CD4-positive, alpha-beta memory T cell (primary cell): ENCODE data around the gene UIMC1. TPM values are rescaled to one million over a fixed set of nuclear protein-coding genes. Genes with fewer than 3 reads are reported as not detected.

ENCODE experiments used
- CTCF ChIA-PET: fragments of 350-600 bp; sonication (Branson Sonifier 250); formaldehyde crosslinking; loops from one replicate; lab custom pipeline; 2021; ENCODE audit warnings: inconsistent platforms; ENCODE audit not compliant: partially characterized antibody; lab: Charles Lee
- POLR2A ChIA-PET: fragments of 350-600 bp; sonication (Branson Sonifier 250); formaldehyde crosslinking; loops from one replicate; lab custom pipeline; 2021; ENCODE audit not compliant: partially characterized antibody; lab: Charles Lee
- DNase-seq, 5 donors: peaks; one replicate each; pipeline versions ENCODE4 v3.0.0 to v3.0.0-alpha.2; 2020 to 2022; ENCODE audit warnings: mixed read lengths in 1 of 5
- H3K27ac ChIP-seq: one replicate; pipeline ENCODE4 v1.7.0; 2013; ENCODE audit warnings: low read depth, low read length
- H3K27me3 ChIP-seq: 2 replicates; pipeline ENCODE4 v1.7.0; 2013; ENCODE audit warnings: mild to moderate bottlenecking, low read length, moderate library complexity; ENCODE audit not compliant: insufficient read depth
- H3K36me3 ChIP-seq: 2 replicates; pipeline ENCODE4 v1.7.0; 2013; ENCODE audit warnings: mild to moderate bottlenecking, low read length, moderate library complexity; ENCODE audit not compliant: insufficient read depth
- H3K4me1 ChIP-seq: 2 replicates; pipeline ENCODE4 v1.7.0; 2013; ENCODE audit warnings: mild to moderate bottlenecking, low read length, moderate library complexity; ENCODE audit not compliant: insufficient read depth
- H3K4me3 ChIP-seq, 2 donors: one replicate each; pipeline ENCODE4 v1.7.0; 2013; ENCODE audit warnings: low read length in 2 of 2, mild to moderate bottlenecking in 1 of 2
- H3K9me3 ChIP-seq, 2 donors: one replicate each; pipeline ENCODE4 v1.7.0; 2013; ENCODE audit warnings: low read length in 2 of 2, control low read depth in 1 of 2; ENCODE audit not compliant: control insufficient read depth in 1 of 2
- H3K27ac Mint-ChIP-seq, 7 donors: one replicate each; pipeline ENCODE4 v1.8.0; 2020 to 2021; ENCODE audit warnings: mixed read lengths in 7 of 7, mild to moderate bottlenecking in 6 of 7, inconsistent platforms in 3 of 7, moderate library complexity in 3 of 7
- H3K27me3 Mint-ChIP-seq, 2 donors: one replicate each; pipeline ENCODE4 v1.8.0; 2020 to 2021; ENCODE audit warnings: mixed read lengths in 2 of 2
- H3K36me3 Mint-ChIP-seq, 2 donors: one replicate each; pipeline ENCODE4 v1.8.0; 2020 to 2021; ENCODE audit warnings: mixed read lengths in 2 of 2, inconsistent platforms in 1 of 2, mild to moderate bottlenecking in 1 of 2
- H3K4me1 Mint-ChIP-seq, 4 donors: one replicate each; pipeline ENCODE4 v1.8.0; 2020 to 2021; ENCODE audit warnings: mixed read lengths in 4 of 4, mild to moderate bottlenecking in 1 of 4
- H3K4me3 Mint-ChIP-seq, 8 donors: one replicate each; pipeline ENCODE4 v1.8.0; 2020 to 2021; ENCODE audit warnings: mixed read lengths in 8 of 8, mild to moderate bottlenecking in 7 of 8, moderate library complexity in 6 of 8, inconsistent platforms in 3 of 8
- H3K9me3 Mint-ChIP-seq, 8 donors: one replicate each; pipeline ENCODE4 v1.8.0; 2020 to 2021; ENCODE audit warnings: mixed read lengths in 8 of 8, mild to moderate bottlenecking in 5 of 8, inconsistent platforms in 3 of 8, moderate library complexity in 1 of 8
- intact Hi-C: fragments of 100-400 bp; cut with micrococcal nuclease; formaldehyde crosslinking; loops from one replicate; pipeline ENCODE4 v1.15.1; 2023
- polyA plus RNA-seq, 2 donors: library from polyadenylated mRNA; unstranded; fragments of 300-500 nt; fragmentation: Illumina TruSeq; gene quantifications; one replicate each; pipeline ENCODE4 v1.2.3, GENCODE V29; 2021
- total RNA-seq, 2 experiments: library from RNA; stranded (reverse); gene quantifications; one replicate each; pipeline ENCODE4 v1.2.3, GENCODE V29; 2021

UIMC1 gene
- total and polyA plus RNA-seq, 4 experiments from 2014 or later = 16.7 to 61.7 (median 41.2) TPM

DNA sequence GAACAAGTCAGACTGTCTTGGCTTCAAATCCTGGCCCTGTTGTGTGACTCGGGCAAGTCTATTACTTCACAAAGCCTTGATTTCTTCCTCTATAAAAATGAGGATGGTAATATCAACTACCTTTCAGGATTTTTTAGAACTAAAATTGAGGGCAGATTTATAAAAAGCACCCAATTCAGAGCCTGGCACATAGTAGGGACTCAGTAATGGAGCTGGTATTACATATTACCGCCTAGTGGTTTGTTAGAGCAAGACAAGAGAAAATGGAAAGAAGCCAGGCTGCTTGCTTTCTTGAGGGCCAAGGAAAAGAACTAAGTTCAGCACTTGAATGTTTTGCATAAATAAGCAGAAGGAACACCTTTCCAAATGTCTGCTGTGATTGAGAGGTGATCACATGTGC, 35.4 kb upstream of the UIMC1 start:
- no peaks in the 10 kb centered on the region for H3K9me3 Mint-ChIP-seq
- Histone ChIP-seq H3K4me3 (no peak overlapping the region), H3K36me3 (peaks cover 37% of the 10 kb centered on the region), H3K27me3 (no peaks in the 10 kb centered on the region), H3K4me1 (no peaks in the 10 kb centered on the region), H3K9me3 (no peaks in the 10 kb centered on the region), H3K27ac (no peak overlapping the region)
- H3K4me3 Mint-ChIP-seq = no peak overlapping the region
- no peak for DNase-seq
- H3K27ac Mint-ChIP-seq = peak overlapping the region in 1 of 7 donors; percentile 26
- ChIA-PET POLR2A (no interaction called here), CTCF (no interaction called here)
- H3K27me3 Mint-ChIP-seq = no peaks in the 10 kb centered on the region
- H3K36me3 Mint-ChIP-seq = peaks cover 17 to 46% of the 10 kb centered on the region in 2 donors
- H3K4me1 Mint-ChIP-seq = peaks cover 0 to 3% (median 0%) of the 10 kb centered on the region in 4 donors
- intact Hi-C loops = no loop called here

DNA sequence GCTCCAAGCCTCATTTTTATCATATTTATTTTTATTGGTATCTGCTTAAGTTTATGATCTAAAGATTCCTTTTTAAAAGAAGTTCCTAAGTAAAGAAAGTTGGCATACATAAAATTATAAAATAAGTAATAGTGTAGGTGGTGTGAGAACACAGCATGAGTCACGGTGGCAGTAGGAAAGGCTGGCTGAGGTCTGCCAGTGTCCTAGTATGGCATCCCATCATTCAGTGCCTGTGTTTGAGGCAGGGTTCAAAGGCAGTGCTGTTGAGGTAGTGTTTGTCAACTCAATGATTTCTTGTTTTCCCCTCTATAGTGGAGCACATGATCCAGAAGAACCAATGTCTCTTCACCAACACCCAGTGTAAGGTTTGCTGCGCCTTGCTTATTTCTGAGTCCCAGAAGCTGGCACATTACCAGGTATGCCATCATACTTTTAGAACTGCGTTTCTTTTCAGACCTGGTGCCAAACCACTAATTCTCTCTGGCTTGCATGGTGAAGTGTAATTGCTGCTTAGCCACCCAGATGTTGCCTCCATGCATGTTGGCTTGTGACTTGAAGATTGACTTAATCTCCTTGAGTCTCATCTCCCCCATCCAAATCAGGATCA, 34.3 kb upstream of the UIMC1 start:
- H3K27me3 Mint-ChIP-seq = no peaks in the 10 kb centered on the region
- Histone ChIP-seq H3K27me3 (no peaks in the 10 kb centered on the region), H3K4me1 (no peaks in the 10 kb centered on the region), H3K4me3 (no peak overlapping the region), H3K36me3 (peaks cover 37% of the 10 kb centered on the region), H3K9me3 (no peaks in the 10 kb centered on the region), H3K27ac (no peak overlapping the region)
- no peak overlapping the region for H3K4me3 Mint-ChIP-seq
- H3K9me3 Mint-ChIP-seq = no peaks in the 10 kb centered on the region
- peaks cover 16 to 48% of the 10 kb centered on the region in 2 donors for H3K36me3 Mint-ChIP-seq
- no peak for DNase-seq
- intact Hi-C loops = no loop called here
- CTCF ChIA-PET = no interaction called here
- peaks cover 7 to 10% (median 7%) of the 10 kb centered on the region in 4 donors for H3K4me1 Mint-ChIP-seq
- POLR2A ChIA-PET = no interaction called here
- H3K27ac Mint-ChIP-seq = peak overlapping the region in 1 of 7 donors; percentile 37

DNA sequence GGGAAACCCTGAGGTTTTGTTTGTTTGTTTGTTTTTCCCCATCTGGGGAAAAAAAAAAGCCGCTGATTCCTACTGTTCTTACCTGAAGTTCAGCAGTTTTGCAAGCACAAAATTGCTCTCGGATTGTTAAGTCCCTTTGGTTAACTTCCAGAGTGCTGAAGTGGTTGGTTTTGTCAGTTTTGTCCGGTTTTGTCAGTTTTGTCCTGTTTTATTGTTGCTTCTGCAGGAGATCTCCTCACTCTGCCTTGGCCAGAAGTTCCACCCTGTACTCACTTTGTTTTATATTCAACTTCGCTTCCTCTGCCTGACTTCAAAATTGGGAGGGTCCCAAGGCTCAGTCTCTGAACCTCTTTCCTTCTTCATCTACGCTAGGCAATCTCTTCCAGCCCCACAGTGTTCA, 30.3 kb upstream of the UIMC1 start:
- intact Hi-C loops = no loop called here
- Mint-ChIP-seq H3K9me3 (no peaks in the 10 kb centered on the region), H3K36me3 (peaks cover 22 to 38% of the 10 kb centered on the region in 2 donors), H3K27ac (no peak overlapping the region), H3K27me3 (no peaks in the 10 kb centered on the region), H3K4me3 (no peak overlapping the region), H3K4me1 (peaks cover 9 to 24% (median 13%) of the 10 kb centered on the region in 4 donors)
- CTCF ChIA-PET = no interaction called here
- H3K27ac ChIP-seq = no peak overlapping the region
- H3K9me3 ChIP-seq = no peaks in the 10 kb centered on the region
- POLR2A ChIA-PET = no interaction called here
- peaks cover 18% of the 10 kb centered on the region for H3K36me3 ChIP-seq
- no peak for DNase-seq
- no peak overlapping the region for H3K4me3 ChIP-seq
- no peaks in the 10 kb centered on the region for H3K27me3 ChIP-seq
- H3K4me1 ChIP-seq = no peaks in the 10 kb centered on the region

DNA sequence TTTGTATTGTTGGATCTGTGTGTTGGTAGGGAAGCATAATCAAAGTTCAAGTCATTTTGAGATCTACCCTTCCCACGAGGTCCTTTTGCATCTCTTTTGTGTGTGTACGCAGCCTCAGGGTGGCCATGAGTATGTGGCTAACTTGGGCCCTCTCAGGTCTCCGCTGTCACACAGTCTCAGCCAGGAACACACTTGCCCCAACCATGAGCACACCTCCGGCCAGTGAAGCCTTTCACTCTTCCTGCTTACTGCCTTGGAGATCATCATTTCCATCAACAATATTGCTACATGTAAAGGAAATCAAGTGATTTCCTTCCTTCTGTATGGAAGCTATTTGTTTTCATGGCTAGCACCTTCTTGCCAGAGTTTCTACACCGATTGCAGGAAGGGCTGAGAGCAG, 29.9 kb upstream of the UIMC1 start:
- no peak for DNase-seq
- intact Hi-C loops = no loop called here
- H3K27ac ChIP-seq = no peak overlapping the region
- H3K4me1 ChIP-seq = no peaks in the 10 kb centered on the region
- no peaks in the 10 kb centered on the region for H3K9me3 ChIP-seq
- Mint-ChIP-seq H3K4me3 (no peak overlapping the region), H3K4me1 (peaks cover 12 to 27% (median 16%) of the 10 kb centered on the region in 4 donors), H3K27ac (no peak overlapping the region), H3K36me3 (peaks cover 22 to 36% of the 10 kb centered on the region in 2 donors), H3K27me3 (no peaks in the 10 kb centered on the region), H3K9me3 (peaks cover 0 to 3% (median 3%) of the 10 kb centered on the region in 8 donors)
- ChIA-PET POLR2A (no interaction called here), CTCF (no interaction called here)
- H3K36me3 ChIP-seq = peaks cover 13% of the 10 kb centered on the region
- no peaks in the 10 kb centered on the region for H3K27me3 ChIP-seq
- no peak overlapping the region for H3K4me3 ChIP-seq

DNA sequence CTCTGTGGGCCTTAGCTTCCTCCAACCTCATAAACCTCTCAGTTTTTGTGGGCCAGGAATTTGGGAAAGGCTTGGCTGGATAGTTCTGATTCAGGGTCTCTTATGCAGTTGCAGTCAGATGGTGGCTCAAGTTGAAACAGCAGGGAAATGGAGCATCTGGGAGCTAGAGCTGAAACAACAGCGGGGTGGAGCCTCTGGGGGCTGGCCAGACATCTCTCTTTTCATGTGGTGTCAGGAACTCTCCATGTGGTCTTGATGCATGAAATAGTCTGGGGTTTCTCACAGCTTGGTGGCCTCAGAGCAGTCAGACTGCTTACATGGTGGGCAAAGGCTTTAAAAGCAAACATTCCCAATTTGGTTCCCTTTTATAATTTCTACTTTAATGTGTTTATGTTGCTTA, 29.4 kb upstream of the UIMC1 start:
- peaks cover 15 to 30% (median 17%) of the 10 kb centered on the region in 4 donors for H3K4me1 Mint-ChIP-seq
- DNase-seq = no peak
- intact Hi-C loops = no loop called here
- no peaks in the 10 kb centered on the region for H3K9me3 ChIP-seq
- peak overlapping the region in 2 of 7 donors; percentile 30 to 60 for H3K27ac Mint-ChIP-seq
- POLR2A ChIA-PET = no interaction called here
- peaks cover 0 to 7% (median 6%) of the 10 kb centered on the region in 8 donors for H3K9me3 Mint-ChIP-seq
- H3K4me3 Mint-ChIP-seq = peak overlapping the region in 1 of 8 donors; percentile 10
- H3K27ac ChIP-seq = no peak overlapping the region
- peaks cover 9% of the 10 kb centered on the region for H3K36me3 ChIP-seq
- H3K36me3 Mint-ChIP-seq = peaks cover 22 to 35% of the 10 kb centered on the region in 2 donors
- CTCF ChIA-PET = no interaction called here
- no peak overlapping the region for H3K4me3 ChIP-seq
- H3K27me3 Mint-ChIP-seq = no peaks in the 10 kb centered on the region
- H3K27me3 ChIP-seq = no peaks in the 10 kb centered on the region
- no peaks in the 10 kb centered on the region for H3K4me1 ChIP-seq

DNA sequence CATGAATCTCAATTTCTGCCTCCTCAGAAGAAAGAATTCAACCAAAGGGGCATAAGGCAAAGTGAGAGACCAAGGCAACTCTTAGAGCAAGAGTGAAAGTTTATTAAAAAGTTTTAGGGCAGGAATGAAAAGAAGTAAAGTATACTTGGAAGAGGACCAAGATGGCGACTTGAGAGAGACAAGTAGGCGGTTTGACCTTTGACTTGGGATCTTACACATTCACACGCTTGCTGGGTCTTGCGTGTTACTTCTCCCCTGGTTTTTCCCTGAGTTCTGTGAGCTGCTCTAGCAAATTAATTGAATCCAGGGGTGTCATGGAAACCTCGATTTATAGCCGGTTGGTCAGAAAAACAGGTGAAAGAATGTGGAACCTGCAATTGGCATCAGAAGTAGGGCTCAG, 22.9 kb upstream of the UIMC1 start:
- H3K27me3 Mint-ChIP-seq = no peaks in the 10 kb centered on the region
- peaks cover 12% of the 10 kb centered on the region for H3K4me1 ChIP-seq
- H3K27me3 ChIP-seq = no peaks in the 10 kb centered on the region
- H3K36me3 Mint-ChIP-seq = peaks cover 32 to 43% of the 10 kb centered on the region in 2 donors
- H3K4me1 Mint-ChIP-seq = peaks cover 18 to 38% (median 22%) of the 10 kb centered on the region in 4 donors
- peaks cover 4% of the 10 kb centered on the region for H3K36me3 ChIP-seq
- H3K4me3 ChIP-seq = no peak overlapping the region
- H3K4me3 Mint-ChIP-seq = no peak overlapping the region
- H3K27ac ChIP-seq = no peak overlapping the region
- no peak for DNase-seq
- CTCF ChIA-PET = interaction anchor here (2.7 kb wide), 1 partner anchor 42 kb away, joined by 10 read pairs; no protein-coding TSS in a partner anchor
- peaks cover 0 to 11% (median 6%) of the 10 kb centered on the region in 8 donors for H3K9me3 Mint-ChIP-seq
- no peak overlapping the region for H3K27ac Mint-ChIP-seq
- POLR2A ChIA-PET = no interaction called here
- intact Hi-C loops = no loop called here
- H3K9me3 ChIP-seq = no peaks in the 10 kb centered on the region

DNA sequence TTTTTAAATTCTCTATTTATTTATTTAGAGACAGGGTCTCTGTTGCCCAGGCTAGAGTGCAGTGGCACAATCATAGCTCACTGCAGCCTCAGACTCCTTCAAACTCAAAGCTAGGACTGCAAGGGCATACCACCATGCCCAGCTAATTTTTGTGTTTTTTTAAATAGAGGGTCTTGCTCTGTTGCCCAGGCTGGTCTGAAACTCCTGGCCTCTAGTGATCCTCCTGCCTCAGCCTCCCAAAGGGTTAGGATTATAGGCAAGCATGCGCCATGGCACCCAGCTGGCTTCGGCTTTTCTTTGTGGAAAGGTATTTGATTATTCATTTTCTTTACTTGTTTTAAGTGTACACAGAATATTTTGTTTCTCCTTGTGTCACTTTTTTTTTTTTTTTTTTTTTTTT, 21.1 kb upstream of the UIMC1 start:
- H3K4me3 Mint-ChIP-seq = no peak overlapping the region
- Histone ChIP-seq H3K27me3 (no peaks in the 10 kb centered on the region), H3K9me3 (no peaks in the 10 kb centered on the region), H3K4me3 (no peak overlapping the region), H3K4me1 (peaks cover 24% of the 10 kb centered on the region), H3K36me3 (peaks cover 4% of the 10 kb centered on the region), H3K27ac (no peak overlapping the region)
- peaks cover 25 to 40% of the 10 kb centered on the region in 2 donors for H3K36me3 Mint-ChIP-seq
- POLR2A ChIA-PET = interaction anchor here (0.6 to 1.8 kb wide), 2 partner anchors 21 to 73 kb away, joined by 3 to 6 read pairs; partner anchors contain the start of gene UIMC1
- DNase-seq = no peak
- peaks cover 0 to 11% (median 6%) of the 10 kb centered on the region in 8 donors for H3K9me3 Mint-ChIP-seq
- H3K4me1 Mint-ChIP-seq = peaks cover 26 to 44% (median 30%) of the 10 kb centered on the region in 4 donors
- no peak overlapping the region for H3K27ac Mint-ChIP-seq
- no peaks in the 10 kb centered on the region for H3K27me3 Mint-ChIP-seq
- CTCF ChIA-PET = interaction anchor here (1.0 to 2.7 kb wide), 3 partner anchors 22 to 367 kb away, joined by 3 to 10 read pairs (median 4); no protein-coding TSS in a partner anchor
- intact Hi-C loops = no loop called here
